Stimulated activated CD8-positive, alpha-beta memory T cell treated with anti-CD3 and anti-CD28 coated beads, Interleukin-4, amount 100 ng/mL, for 1 hour (primary cell): ENCODE data around the gene CREBBP.
A peak's percentile ranks its signal among the peaks of the same experiment; 100 is the strongest.
"Not testable (repeated sequence)": the region's sequence is repeated elsewhere in the genome, so short reads cannot be mapped to it uniquely, and the experiment has no call there.

Experiments used
- DNase-seq, 2 donors: peaks; one replicate each; pipeline ENCODE4 v3.0.0-alpha.2; 2020; ENCODE audit warnings: low read depth in 2 of 2, low spot score in 1 of 2

CREBBP gene

GRCh38 chr16:3716831-3717234 is 163.7 kb downstream of the CREBBP start:
- DNase-seq: no peak

DNA sequence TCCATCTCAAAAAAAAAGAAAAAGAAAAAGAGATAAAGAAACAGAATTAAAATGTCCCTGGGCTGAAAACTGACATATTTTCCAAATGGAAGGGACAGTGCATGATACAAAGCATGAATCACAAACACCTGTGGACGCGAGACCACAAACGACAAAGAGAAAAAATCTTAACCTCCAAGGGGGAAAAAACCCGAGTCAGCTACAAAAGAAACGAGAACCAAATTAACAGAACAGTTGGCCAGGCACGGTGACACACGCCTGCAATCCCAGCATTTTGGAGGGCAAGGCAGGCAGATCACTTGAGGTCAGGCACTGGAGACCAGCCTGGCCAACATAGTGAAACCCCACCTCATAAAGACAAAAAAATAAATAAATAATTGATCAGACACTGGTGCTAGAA is 165.1 kb downstream of the CREBBP start:
- no peak for DNase-seq

DNA sequence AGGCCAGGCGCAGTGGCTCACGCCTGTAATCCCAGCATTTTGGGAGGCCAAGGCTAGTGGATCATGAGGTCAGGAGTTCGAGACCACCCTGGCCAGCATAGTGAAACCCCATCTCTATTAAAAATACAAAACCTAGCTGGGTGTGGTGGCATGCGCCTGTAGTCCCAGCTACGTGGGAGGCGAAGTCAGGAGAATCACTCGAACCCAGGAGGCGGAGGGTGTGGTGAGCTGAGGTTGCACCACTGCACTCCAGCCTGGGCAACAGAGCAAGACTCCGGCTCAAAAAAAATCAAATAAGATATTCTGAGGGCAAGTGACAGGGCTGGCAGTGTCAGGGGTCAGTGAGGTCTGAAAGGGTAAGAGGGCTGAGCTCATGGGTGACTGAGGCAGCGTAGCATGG is 166.1 kb downstream of the CREBBP start:
- not testable (repeated sequence) for DNase-seq

- no peak for DNase-seq
Observed at GRCh38 chr16:3713587-3714242, 166.8 kb downstream of the CREBBP start.

DNA sequence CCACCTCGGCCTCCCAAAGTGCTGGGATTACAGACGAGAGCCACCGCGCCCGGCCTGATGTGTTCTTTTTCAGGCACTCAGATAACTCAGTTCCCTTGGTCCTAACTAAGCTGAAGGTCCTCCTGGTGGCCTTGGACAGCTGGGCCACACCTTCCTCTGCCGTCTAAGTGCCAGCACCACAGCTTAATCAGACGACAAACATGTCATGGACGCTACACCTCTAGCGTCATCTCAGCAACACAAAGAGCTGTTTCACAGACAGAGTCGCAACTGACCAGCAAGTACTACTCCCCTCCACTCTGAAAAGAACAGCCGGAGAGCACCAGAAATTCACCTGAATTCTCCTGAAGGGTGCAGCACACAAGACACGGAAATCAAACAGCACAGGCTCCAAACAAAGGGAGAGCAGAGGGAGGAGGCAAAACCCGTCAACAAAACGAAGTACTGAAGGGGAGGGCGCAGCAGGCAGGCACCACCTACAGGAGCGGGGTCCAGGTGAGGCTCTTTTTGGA is 167.6 kb downstream of the CREBBP start:
- no peak for DNase-seq

DNA sequence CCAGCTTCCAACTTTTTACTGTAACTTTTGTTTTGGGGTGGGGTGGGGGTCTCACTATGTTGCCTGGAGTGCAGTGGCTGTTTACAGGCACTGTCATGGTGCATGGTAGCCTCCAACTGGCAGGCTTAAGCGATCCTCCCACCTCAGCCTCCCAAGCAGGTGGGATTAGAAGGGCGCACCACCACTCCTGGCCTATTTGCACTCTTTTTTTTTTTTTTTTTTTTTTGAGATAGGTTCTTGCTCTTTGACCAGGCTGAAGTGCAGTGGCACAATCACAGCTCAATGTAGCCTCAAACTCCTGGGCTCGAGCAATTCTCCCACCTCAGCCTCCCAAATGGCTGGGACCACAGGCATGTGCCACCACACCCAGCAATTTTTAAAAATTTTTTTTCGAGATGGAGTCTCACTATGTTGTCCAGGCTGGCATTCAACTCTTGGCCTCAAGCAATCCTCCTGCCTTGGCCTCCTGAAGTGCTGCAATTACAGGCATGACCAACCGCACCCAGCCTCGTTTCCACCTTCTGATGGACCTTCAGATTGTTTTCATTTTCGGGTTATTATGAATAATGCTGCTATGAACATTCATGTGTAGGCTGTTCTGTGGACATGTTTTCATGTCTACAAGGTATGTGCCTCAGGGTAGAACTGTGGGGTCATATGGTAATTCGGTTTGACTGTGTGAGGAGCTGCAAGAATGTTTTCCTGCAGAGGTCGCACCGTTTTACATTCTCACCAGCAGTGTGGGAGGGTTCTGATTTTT is 174.1 kb downstream of the CREBBP start:
- no peak for DNase-seq

- no peak for DNase-seq
Observed at GRCh38 chr16:3702082-3702481, 178.4 kb downstream of the CREBBP start.

DNA sequence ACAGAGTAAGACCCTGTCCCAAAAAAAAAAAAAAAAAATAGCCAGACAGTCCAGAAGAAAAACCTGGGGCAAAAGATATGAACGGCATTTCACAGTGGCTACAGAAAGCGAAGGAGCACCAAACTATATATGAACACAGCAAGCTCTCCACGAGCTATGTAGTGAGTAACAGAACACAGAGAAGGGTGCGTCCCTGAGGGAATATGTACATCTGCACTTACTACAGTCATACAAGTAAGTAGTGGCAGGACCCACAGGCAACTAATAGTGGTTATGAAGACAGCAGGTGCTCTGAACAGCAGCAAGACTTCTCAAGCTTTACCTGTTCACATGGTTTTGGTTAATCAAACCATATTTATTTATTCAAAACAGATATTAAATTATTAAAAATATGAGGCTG is 179.0 kb downstream of the CREBBP start:
- no peak for DNase-seq

DNA sequence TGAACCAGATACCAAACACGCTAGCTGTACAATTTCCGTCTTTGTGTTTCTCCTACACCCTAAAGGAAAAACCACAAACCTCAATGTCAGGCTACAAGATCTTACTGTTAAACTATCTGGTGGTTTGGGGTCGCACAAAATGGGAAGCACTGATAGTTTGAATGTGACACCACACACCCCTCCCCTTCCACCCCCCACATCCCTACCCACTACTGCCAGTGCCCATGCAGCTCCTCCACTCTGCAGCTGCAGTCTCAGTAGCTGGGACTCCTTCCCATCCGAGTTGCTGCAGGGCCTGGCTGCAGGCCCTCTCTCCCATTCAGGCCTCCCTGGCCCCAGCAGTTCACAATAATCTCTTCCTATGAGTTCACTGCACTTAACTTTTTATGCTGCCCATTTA is 181.6 kb downstream of the CREBBP start:
- no peak for DNase-seq

DNA sequence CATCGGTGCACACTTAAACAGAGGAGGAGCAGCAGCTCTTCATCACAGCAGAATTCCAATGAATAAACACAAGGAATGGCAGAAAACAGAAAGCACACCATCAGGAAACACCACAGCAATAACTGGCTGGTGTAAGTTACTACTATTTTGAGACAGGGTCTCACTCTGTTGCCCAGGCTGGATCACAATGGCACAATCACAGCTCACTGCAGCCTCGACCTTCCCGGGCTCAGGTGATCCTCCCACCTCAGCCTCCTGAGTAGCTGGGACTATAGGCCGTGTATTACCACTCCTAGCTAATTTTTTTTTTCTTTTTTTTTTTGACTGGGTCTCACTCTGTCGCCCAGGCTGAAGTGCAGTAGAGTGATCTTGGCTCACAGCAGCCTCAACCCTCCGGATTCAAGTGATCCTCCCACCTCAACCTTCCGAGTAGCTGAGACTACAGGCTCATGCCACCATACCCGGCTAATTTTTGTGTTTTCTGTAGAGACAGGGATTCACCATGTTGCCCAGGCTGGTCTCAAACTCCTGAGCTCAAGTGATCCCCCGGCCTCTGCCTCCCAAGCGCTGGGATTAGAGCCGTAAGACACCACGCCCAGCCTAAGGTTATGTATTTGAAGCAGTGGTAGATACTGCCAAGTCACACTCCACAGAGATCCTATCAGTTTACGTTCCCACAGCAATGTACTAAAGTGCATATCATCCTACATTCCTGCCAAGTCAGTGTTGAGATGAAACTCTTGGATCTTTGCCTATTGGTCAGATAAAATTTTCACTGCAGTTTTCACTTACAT is 183.9 kb downstream of the CREBBP start:
- no peak for DNase-seq

GRCh38 chr16:3695610-3696369 is 184.7 kb downstream of the CREBBP start:
- no peak for DNase-seq

DNA sequence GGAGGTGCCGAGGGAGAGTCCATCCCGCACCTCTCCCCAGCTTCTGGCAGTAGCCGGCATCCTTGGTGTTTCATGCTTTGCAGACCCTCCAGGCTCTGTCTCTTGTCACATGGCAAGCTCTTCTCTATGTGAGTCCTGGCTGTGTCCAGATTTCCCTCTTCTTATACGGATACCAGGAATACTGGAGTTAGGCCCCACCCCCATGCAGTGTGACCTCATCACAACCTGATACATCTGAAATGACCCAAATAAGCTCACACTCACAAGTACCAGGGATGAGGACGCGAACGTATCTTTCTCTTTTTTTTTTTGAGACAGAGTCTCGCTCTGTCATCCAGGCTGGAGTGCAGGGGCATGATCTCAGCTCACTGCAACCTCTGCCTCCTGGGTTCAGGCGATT is 186.5 kb downstream of the CREBBP start:
- DNase-seq: no peak

DNA sequence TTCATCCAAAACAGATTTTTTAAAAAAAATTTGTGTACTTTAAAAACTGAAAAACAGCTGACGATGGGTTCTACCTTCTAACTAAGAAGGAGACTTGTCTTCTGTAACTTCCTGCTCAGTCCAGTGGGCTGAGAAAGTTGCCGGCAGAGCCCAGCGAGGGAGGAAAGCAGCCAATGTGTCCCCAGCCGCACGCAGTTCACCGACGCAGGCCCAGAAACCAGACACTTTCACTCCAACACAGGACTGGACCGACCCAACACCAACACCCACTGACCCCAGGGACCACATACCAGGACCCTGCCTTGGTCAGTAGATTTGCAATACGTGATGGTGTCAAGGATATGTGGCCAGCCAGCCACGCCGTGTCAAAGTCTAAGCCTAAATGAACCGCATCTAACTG is 188.8 kb downstream of the CREBBP start:
- no peak for DNase-seq

GRCh38 chr16:3690980-3691720 is 189.4 kb downstream of the CREBBP start:
- DNase-seq: no peak

DNA sequence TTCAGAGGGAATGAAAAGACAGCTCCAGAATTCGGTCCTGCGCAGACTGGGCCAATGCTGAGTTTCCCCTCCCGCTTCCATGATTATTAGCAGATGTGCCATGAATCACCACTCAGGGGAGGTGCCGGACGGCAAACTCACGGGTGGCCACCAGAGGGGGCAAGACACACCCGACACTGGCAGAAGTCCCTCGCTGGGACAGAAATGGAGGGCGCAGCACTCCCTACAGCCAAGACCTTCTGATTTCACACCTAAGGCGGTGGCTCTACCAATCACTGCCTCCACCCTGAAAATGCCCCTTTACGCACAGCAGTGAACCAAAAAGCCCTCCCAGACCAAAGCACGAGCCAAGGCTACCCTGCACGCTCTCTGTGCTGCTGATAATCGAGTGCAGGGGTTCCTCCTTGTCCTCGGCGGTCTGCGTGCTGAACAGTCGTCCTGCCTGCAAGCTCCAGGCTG is 190.0 kb downstream of the CREBBP start:
- peak; percentile 58 to 78 for DNase-seq

GRCh38 chr16:3689731-3690130 is 190.8 kb downstream of the CREBBP start:
- no peak for DNase-seq

DNA sequence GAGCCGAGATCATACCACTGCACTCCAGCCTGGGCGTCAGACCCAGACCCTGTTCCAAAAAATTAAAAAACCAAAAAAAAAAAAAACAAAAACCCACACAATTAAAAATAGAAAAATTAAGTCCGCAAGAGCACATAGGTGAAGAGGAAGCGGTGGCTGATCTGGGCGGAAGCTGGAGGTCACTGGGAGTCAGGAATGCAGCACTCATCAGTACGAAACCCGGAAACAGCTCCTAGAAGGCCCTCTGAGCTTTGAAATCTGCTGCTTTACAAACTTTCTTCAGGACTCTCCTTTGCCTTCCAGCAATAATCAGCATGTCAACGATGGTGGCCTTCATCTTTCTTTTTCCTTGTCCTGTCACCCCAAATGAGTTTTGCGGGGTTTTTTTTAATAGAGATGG is 192.7 kb downstream of the CREBBP start:
- no peak for DNase-seq

GRCh38 chr16:3687021-3687420 is 193.5 kb downstream of the CREBBP start:
- DNase-seq: no peak

DNA sequence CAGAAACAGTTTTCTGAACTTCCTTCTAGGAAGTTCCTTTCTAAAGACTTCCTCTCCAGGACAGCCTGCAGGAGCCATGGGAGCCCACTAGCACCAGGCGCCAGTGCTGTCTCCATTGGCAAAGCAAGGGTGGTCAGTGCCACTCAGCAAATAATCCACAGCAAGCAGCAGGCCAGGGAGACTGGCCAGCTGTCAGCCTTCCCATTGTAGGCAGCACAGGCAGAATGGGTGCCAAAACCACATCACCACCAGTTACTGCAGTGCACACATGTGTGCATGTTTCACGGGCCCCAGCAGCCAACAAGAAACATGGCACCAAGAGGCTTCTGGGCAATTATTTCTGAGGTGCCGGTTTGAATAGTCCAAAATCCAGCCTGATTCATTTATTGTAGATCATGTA is 199.3 kb downstream of the CREBBP start:
- no peak for DNase-seq

- DNase-seq: no peak
Observed at GRCh38 chr16:3677994-3678393, 202.5 kb downstream of the CREBBP start.
